Activated CD4-positive, alpha-beta T cell treated with anti-CD3 and anti-CD28 coated beads, Interleukin-2, amount 10 ng/mL, durations not matched to agents 7 days and 5 days (primary cell): ENCODE measurements around the gene C1QL2. TPM values are rescaled to one million over a fixed set of nuclear protein-coding genes. Genes with fewer than 3 reads are reported as not detected.

Source experiments
- CTCF ChIA-PET: fragments of 350-600 bp; sonication (Branson Sonifier 250); formaldehyde crosslinking; loops from one replicate; lab custom pipeline; 2021; ENCODE audit warnings: antibody characterized with exemption; lab: Charles Lee
- POLR2A ChIA-PET: fragments of 350-600 bp; sonication (Branson Sonifier 250); formaldehyde crosslinking; loops from one replicate; lab custom pipeline; 2021; ENCODE audit warnings: antibody characterized with exemption; lab: Charles Lee
- DNase-seq: peaks from one replicate; pipeline ENCODE4 v3.0.0-alpha.2; 2020
- H3K27ac Mint-ChIP-seq: one replicate; pipeline ENCODE4 v1.8.0; 2021; ENCODE audit warnings: mild to moderate bottlenecking, moderate library complexity, mixed read lengths
- H3K27me3 Mint-ChIP-seq: one replicate; pipeline ENCODE4 v1.8.0; 2021; ENCODE audit warnings: mixed read lengths
- H3K36me3 Mint-ChIP-seq: one replicate; pipeline ENCODE4 v1.8.0; 2021; ENCODE audit warnings: low read depth, mixed read lengths
- H3K4me1 Mint-ChIP-seq: one replicate; pipeline ENCODE4 v1.8.0; 2021; ENCODE audit warnings: mixed read lengths
- H3K4me3 Mint-ChIP-seq: one replicate; pipeline ENCODE4 v1.8.0; 2021; ENCODE audit warnings: mild to moderate bottlenecking, moderate library complexity, mixed read lengths
- H3K9me3 Mint-ChIP-seq: one replicate; pipeline ENCODE4 v1.8.0; 2021; ENCODE audit warnings: mixed read lengths
- total RNA-seq, 2 experiments: library from RNA; stranded (reverse); gene quantifications; one replicate each; pipeline ENCODE4 v1.2.3, GENCODE V29; 2021

C1QL2 gene
- not detected for total RNA-seq

GRCh38 chr2:119158563-119159347 is at the start of gene C1QL2:
C1QL2 (minus strand) TSS chr2:119158751; CDS start chr2:119158269, 482 bp downstream.
- DNase-seq = no peak
- H3K4me1 Mint-ChIP-seq = no peaks in the 10 kb centered on the region
- H3K27me3 Mint-ChIP-seq = peaks cover 68% of the 10 kb centered on the region
- H3K36me3 Mint-ChIP-seq = no peaks in the 10 kb centered on the region
- ChIA-PET POLR2A (no interaction called here), CTCF (no interaction called here)
- no peak within 1 kb of the TSS for H3K4me3 Mint-ChIP-seq
- no peak within 1 kb of the TSS for H3K27ac Mint-ChIP-seq
- no peaks in the 10 kb centered on the region for H3K9me3 Mint-ChIP-seq

- H3K9me3 Mint-ChIP-seq = no peaks in the 10 kb centered on the region
- no peaks in the 10 kb centered on the region for H3K27me3 Mint-ChIP-seq
- no peak overlapping the region for H3K27ac Mint-ChIP-seq
- no peaks in the 10 kb centered on the region for H3K36me3 Mint-ChIP-seq
- no peaks in the 10 kb centered on the region for H3K4me1 Mint-ChIP-seq
- CTCF ChIA-PET = no interaction called here
- no peak overlapping the region for H3K4me3 Mint-ChIP-seq
- DNase-seq = no peak
- POLR2A ChIA-PET = no interaction called here
Observed at GRCh38 chr2:119207447-119207846, 48.9 kb upstream of the C1QL2 start.

GRCh38 chr2:119206201-119206600 is 47.6 kb upstream of the C1QL2 start:
- H3K27ac Mint-ChIP-seq = no peak overlapping the region
- H3K36me3 Mint-ChIP-seq = no peaks in the 10 kb centered on the region
- ChIA-PET CTCF (no interaction called here), POLR2A (interaction anchor here (0.7 kb wide), 1 partner anchor 12 kb away, joined by 4 read pairs; no protein-coding TSS in a partner anchor)
- H3K4me3 Mint-ChIP-seq = no peak overlapping the region
- H3K9me3 Mint-ChIP-seq = no peaks in the 10 kb centered on the region
- no peaks in the 10 kb centered on the region for H3K27me3 Mint-ChIP-seq
- DNase-seq = no peak
- no peaks in the 10 kb centered on the region for H3K4me1 Mint-ChIP-seq

- Mint-ChIP-seq H3K27ac (no peak overlapping the region), H3K36me3 (no peaks in the 10 kb centered on the region), H3K4me3 (no peak overlapping the region), H3K9me3 (no peaks in the 10 kb centered on the region), H3K4me1 (no peaks in the 10 kb centered on the region), H3K27me3 (no peaks in the 10 kb centered on the region)
- no peak for DNase-seq
- ChIA-PET CTCF (no interaction called here), POLR2A (interaction anchor here (0.7 kb wide), 1 partner anchor 13 kb away, joined by 4 read pairs; no protein-coding TSS in a partner anchor)
Observed at GRCh38 chr2:119205001-119205706, 46.6 kb upstream of the C1QL2 start.

DNA sequence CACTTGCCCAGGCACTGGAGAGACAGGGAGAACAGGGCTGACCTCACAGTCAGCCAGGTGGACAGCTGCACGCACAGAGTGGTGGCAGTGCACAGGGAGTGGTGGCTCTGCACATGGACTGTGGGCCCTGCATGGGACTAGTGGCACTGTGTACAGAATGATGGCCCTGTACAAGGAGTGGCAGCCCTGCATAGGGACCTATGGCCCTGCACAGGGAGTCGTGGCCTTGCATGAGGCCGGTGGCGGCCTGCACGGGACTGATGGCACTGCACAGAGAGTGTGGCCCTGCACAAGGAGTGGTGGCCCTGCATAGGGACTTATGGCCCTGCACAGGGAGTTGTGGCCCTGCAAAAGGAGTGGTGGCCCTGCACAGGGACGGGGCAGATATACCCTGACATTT is 46.0 kb upstream of the C1QL2 start:
- no peak for DNase-seq
- POLR2A ChIA-PET = no interaction called here
- Mint-ChIP-seq H3K4me1 (no peaks in the 10 kb centered on the region), H3K4me3 (no peak overlapping the region), H3K9me3 (no peaks in the 10 kb centered on the region), H3K27ac (no peak overlapping the region), H3K27me3 (no peaks in the 10 kb centered on the region), H3K36me3 (no peaks in the 10 kb centered on the region)
- CTCF ChIA-PET = no interaction called here

- POLR2A ChIA-PET = no interaction called here
- H3K27me3 Mint-ChIP-seq = no peaks in the 10 kb centered on the region
- H3K36me3 Mint-ChIP-seq = no peaks in the 10 kb centered on the region
- H3K9me3 Mint-ChIP-seq = no peaks in the 10 kb centered on the region
- H3K27ac Mint-ChIP-seq = no peak overlapping the region
- no peak for DNase-seq
- no peak overlapping the region for H3K4me3 Mint-ChIP-seq
- CTCF ChIA-PET = no interaction called here
- no peaks in the 10 kb centered on the region for H3K4me1 Mint-ChIP-seq
Observed at GRCh38 chr2:119202610-119203310, 44.2 kb upstream of the C1QL2 start.

- no peaks in the 10 kb centered on the region for H3K36me3 Mint-ChIP-seq
- no peak overlapping the region for H3K27ac Mint-ChIP-seq
- DNase-seq = no peak
- H3K4me1 Mint-ChIP-seq = no peaks in the 10 kb centered on the region
- ChIA-PET POLR2A (no interaction called here), CTCF (no interaction called here)
- peaks cover 2% of the 10 kb centered on the region for H3K27me3 Mint-ChIP-seq
- H3K9me3 Mint-ChIP-seq = no peaks in the 10 kb centered on the region
- no peak overlapping the region for H3K4me3 Mint-ChIP-seq
Observed at GRCh38 chr2:119201815-119202214, 43.3 kb upstream of the C1QL2 start.

DNA sequence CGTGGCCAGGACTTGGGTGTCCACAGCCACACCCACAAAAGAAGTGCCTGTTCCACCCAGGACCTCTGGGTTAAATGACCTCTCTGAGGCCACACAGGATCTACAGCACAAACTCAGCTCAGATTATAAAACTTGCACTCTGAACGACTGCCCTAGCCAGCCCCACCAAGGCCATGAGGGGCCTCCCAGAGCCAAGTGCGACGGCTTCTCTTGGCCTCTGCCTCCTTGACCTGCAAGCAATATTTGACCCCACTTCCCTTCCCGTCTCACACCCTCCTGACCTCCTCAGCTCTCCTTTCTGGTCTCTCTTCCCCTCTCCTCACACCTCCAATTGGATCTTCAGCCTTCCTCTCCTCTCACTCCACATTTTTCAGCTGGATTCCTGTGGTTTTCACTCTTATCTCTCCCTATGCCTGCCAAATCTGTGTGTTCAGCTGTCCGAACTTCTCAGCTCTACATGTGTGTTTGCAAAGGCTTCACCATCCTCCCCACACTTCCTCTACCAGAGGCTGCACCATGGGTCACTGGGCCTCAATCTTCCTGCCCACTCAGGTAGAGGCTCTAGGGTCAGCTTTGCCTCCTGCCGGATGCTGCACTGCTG is 39.8 kb upstream of the C1QL2 start:
- H3K9me3 Mint-ChIP-seq = no peaks in the 10 kb centered on the region
- H3K27ac Mint-ChIP-seq = no peak overlapping the region
- no peaks in the 10 kb centered on the region for H3K4me1 Mint-ChIP-seq
- CTCF ChIA-PET = interaction anchor here (0.6 kb wide), 1 partner anchor 1108 kb away, joined by 3 read pairs; no protein-coding TSS in a partner anchor
- peaks cover 7% of the 10 kb centered on the region for H3K27me3 Mint-ChIP-seq
- POLR2A ChIA-PET = no interaction called here
- H3K36me3 Mint-ChIP-seq = no peaks in the 10 kb centered on the region
- no peak for DNase-seq
- H3K4me3 Mint-ChIP-seq = no peak overlapping the region

DNA sequence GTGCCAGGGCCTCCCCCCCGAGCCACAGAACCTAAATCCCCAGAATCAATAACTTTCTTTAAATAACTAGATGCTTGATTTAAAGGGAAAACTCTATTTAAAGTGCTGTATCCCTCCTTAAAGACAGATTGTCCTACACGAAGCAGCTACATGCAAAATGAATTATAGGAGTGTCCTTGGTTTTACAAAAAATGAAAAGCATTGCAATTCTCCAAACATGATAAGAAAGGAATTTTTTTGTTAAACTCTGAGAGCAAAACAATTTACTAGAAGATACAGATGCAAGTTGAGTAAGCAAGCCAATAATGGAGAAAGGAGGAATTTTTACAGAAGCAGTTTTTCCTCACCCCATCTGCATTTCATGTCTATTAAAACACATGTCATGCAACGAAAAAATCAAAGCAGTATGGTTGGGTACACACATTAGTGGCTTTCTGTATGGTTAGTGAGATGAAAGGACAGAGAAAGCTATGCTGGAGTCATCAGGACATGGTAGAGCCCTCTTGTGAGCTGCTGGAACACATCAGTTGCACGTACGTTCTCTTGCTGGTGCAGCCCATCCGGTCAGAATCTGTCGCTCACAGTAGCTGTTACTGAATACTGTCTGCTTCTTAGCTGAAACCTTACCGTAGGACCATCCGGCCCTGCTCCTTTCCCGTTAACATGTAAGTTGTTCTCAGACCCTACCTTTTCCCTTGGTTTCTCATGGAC is 39.1 kb upstream of the C1QL2 start:
- Mint-ChIP-seq H3K36me3 (no peaks in the 10 kb centered on the region), H3K27me3 (peaks cover 7% of the 10 kb centered on the region), H3K27ac (no peak overlapping the region), H3K4me3 (no peak overlapping the region), H3K9me3 (no peaks in the 10 kb centered on the region), H3K4me1 (no peaks in the 10 kb centered on the region)
- POLR2A ChIA-PET = no interaction called here
- no peak for DNase-seq
- CTCF ChIA-PET = interaction anchor here (0.6 kb wide), 1 partner anchor 1108 kb away, joined by 3 read pairs; no protein-coding TSS in a partner anchor

DNA sequence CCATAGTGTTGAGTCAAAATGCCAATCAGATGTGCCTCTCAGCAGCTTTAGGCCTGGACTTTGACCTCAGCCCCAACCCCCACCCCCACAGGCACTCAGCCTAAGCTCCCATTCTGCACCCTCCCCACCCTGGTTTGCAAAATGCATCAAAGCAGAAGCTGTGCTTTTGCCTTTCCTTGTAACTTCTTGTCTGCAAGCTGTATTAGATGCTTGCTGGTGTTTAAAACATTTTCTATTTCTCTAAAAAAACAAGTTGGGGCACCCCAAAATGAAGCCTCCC is 38.5 kb upstream of the C1QL2 start:
- ChIA-PET CTCF (no interaction called here), POLR2A (no interaction called here)
- H3K27ac Mint-ChIP-seq = no peak overlapping the region
- no peaks in the 10 kb centered on the region for H3K36me3 Mint-ChIP-seq
- no peaks in the 10 kb centered on the region for H3K9me3 Mint-ChIP-seq
- no peak for DNase-seq
- no peak overlapping the region for H3K4me3 Mint-ChIP-seq
- peaks cover 7% of the 10 kb centered on the region for H3K27me3 Mint-ChIP-seq
- no peaks in the 10 kb centered on the region for H3K4me1 Mint-ChIP-seq

GRCh38 chr2:119196301-119197125 is 38.0 kb upstream of the C1QL2 start:
- Mint-ChIP-seq H3K4me1 (no peaks in the 10 kb centered on the region), H3K4me3 (no peak overlapping the region), H3K36me3 (no peaks in the 10 kb centered on the region), H3K27me3 (peaks cover 7% of the 10 kb centered on the region), H3K9me3 (no peaks in the 10 kb centered on the region), H3K27ac (no peak overlapping the region)
- ChIA-PET POLR2A (no interaction called here), CTCF (no interaction called here)
- no peak for DNase-seq

GRCh38 chr2:119195887-119196286 is 37.3 kb upstream of the C1QL2 start:
- Mint-ChIP-seq H3K36me3 (no peaks in the 10 kb centered on the region), H3K9me3 (no peaks in the 10 kb centered on the region), H3K4me1 (no peaks in the 10 kb centered on the region), H3K27ac (no peak overlapping the region), H3K27me3 (peaks cover 7% of the 10 kb centered on the region), H3K4me3 (no peak overlapping the region)
- ChIA-PET POLR2A (no interaction called here), CTCF (no interaction called here)
- no peak for DNase-seq
